Muscle of leg (tissue), 11 donors: ENCODE data around the gene MORN2. TPM values are rescaled to one million over a fixed set of nuclear protein-coding genes. Genes with fewer than 3 reads are reported as not detected.

ENCODE experiments used
- DNase-seq: peaks from one replicate; pipeline ENCODE4 v3.0.0; 2013
- H3K27ac ChIP-seq: one replicate; pipeline ENCODE4 v1.5.1; 2013; ENCODE audit warnings: mild to moderate bottlenecking, low read length, control low read depth
- H3K27me3 ChIP-seq: one replicate; pipeline ENCODE4 v1.6.1; 2013; ENCODE audit warnings: low read length; ENCODE audit not compliant: control insufficient read depth, insufficient read depth
- H3K36me3 ChIP-seq: one replicate; pipeline ENCODE4 v1.6.1; 2013; ENCODE audit warnings: low read length; ENCODE audit not compliant: control insufficient read depth, insufficient read depth
- H3K4me1 ChIP-seq: one replicate; pipeline ENCODE4 v1.6.1; 2013; ENCODE audit warnings: low read length; ENCODE audit not compliant: control insufficient read depth, insufficient read depth
- H3K4me3 ChIP-seq: one replicate; pipeline ENCODE4 v1.5.1; 2013; ENCODE audit warnings: low read length, control low read depth
- H3K9me3 ChIP-seq: replicated peaks from 2 replicates; pipeline ENCODE4 v1.6.1; 2013; ENCODE audit warnings: low read depth, low read length; ENCODE audit not compliant: control insufficient read depth
- WGBS: methylation state at CpG from one replicate; pipeline ENCODE4 v1.1.5; 2013; ENCODE audit warnings: missing lambda C conversion rate; ENCODE audit not compliant: insufficient coverage; 5-methylcytosine and 5-hydroxymethylcytosine counted together
- polyA plus RNA-seq, 8 donors: library from polyadenylated mRNA; unstranded; fragments of 120-200 nt; gene quantifications; one replicate each; pipeline versions ENCODE4 v1.2.1 to v1.2.3, GENCODE V29; 2013; ENCODE audit warnings: inconsistent platforms in 1 of 8, low replicate concordance in 1 of 8; ENCODE audit not compliant: insufficient read length in 8 of 8, insufficient read depth in 1 of 8
- total RNA-seq: library from RNA; stranded (reverse); fragments of 120-200 nt; gene quantifications from one replicate; pipeline ENCODE4 v1.2.4, GENCODE V29; 2013

The MORN2 gene
- total and polyA plus RNA-seq, 9 donors: 10.5 to 15.4 (median 13.6) TPM

- H3K36me3 ChIP-seq: peaks cover 28% of the 10 kb centered on the region
- WGBS: no CpG with 5 or more reads among the region's 3 CpGs
- H3K4me3 ChIP-seq: no peak overlapping the region
- no peaks in the 10 kb centered on the region for H3K4me1 ChIP-seq
- no peak for DNase-seq
- no peaks in the 10 kb centered on the region for H3K27me3 ChIP-seq
- H3K9me3 ChIP-seq: no peaks in the 10 kb centered on the region
- no peak overlapping the region for H3K27ac ChIP-seq
Observed at GRCh38 chr2:38850045-38850444, 25.7 kb upstream of the MORN2 start.

DNA sequence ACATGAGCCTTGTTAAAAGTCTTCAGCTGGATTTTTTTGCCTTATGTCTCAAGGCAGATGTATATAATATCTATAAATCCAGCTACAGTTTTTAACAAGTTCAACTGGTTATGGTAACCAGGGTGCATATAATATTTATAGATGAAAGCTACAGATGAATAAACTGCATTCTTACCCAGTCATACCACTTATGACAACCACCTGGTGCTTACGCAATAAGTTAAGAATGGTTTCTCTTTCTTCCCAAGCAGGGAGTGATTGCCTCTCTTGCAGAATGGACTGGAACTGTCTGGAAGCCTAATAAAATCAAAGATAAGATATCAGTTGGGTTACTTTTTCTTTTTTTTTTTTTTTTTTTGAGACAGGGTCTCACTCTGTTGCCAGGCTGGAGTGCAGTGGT lies 19.6 kb upstream of the MORN2 start:
- no peak overlapping the region for H3K27ac ChIP-seq
- H3K9me3 ChIP-seq: no peaks in the 10 kb centered on the region
- WGBS: no CpG with 5 or more reads among the region's 1 CpG
- DNase-seq: no peak
- H3K4me3 ChIP-seq: no peak overlapping the region
- no peaks in the 10 kb centered on the region for H3K27me3 ChIP-seq
- H3K4me1 ChIP-seq: no peaks in the 10 kb centered on the region
- peaks cover 49% of the 10 kb centered on the region for H3K36me3 ChIP-seq

DNA sequence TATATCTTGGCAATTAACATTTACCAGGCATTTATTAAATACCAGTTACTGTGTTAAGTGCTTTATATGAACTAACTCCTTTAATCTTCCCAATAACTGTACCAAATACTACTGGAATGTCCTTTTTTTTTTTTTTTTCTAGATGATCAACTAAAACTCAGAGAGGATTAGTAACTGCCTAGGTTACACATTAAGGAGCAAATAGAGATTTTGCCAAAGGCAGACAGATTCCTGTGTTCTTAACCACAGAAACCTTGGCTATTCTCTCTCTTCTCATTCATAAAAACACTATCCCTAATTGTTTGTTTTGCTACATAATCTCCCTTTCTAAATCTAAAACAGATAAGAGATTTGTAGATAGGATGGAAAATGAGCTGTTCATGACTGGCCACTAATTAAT lies 13.3 kb upstream of the MORN2 start:
- Histone ChIP-seq H3K36me3 (peaks cover 44% of the 10 kb centered on the region), H3K27me3 (no peaks in the 10 kb centered on the region)
- no peak for DNase-seq

GRCh38 chr2:38863061-38863695 lies 12.6 kb upstream of the MORN2 start:
- no peak overlapping the region for H3K4me3 ChIP-seq
- no peaks in the 10 kb centered on the region for H3K27me3 ChIP-seq
- no CpG with 5 or more reads among the region's 2 CpGs for WGBS
- no peak overlapping the region for H3K27ac ChIP-seq
- DNase-seq: no peak
- H3K36me3 ChIP-seq: peaks cover 42% of the 10 kb centered on the region
- no peaks in the 10 kb centered on the region for H3K4me1 ChIP-seq
- H3K9me3 ChIP-seq: no peaks in the 10 kb centered on the region

More for the DNA sequence above, 13.3 kb upstream of the MORN2 start:
- H3K9me3 ChIP-seq: no peaks in the 10 kb centered on the region
- no peak overlapping the region for H3K27ac ChIP-seq
- H3K4me1 ChIP-seq: no peaks in the 10 kb centered on the region
- no peak overlapping the region for H3K4me3 ChIP-seq

- no peak for DNase-seq
- H3K4me1 ChIP-seq: no peaks in the 10 kb centered on the region
- WGBS: 100% methylated on average over 1 of the region's 3 CpGs
- no peaks in the 10 kb centered on the region for H3K27me3 ChIP-seq
- peaks cover 13% of the 10 kb centered on the region for H3K9me3 ChIP-seq
- no peak overlapping the region for H3K27ac ChIP-seq
- H3K4me3 ChIP-seq: no peak overlapping the region
- peaks cover 16% of the 10 kb centered on the region for H3K36me3 ChIP-seq
Observed at GRCh38 chr2:38866773-38867443, 8.9 kb upstream of the MORN2 start.

GRCh38 chr2:38871432-38871831 lies 4.3 kb upstream of the MORN2 start:
- Histone ChIP-seq H3K27me3 (no peaks in the 10 kb centered on the region), H3K9me3 (peaks cover 15% of the 10 kb centered on the region), H3K4me1 (peaks cover 5% of the 10 kb centered on the region), H3K36me3 (peaks cover 6% of the 10 kb centered on the region), H3K27ac (no peak overlapping the region), H3K4me3 (no peak overlapping the region)
- no peak for DNase-seq
- WGBS: no CpG with 5 or more reads among the region's 3 CpGs

GRCh38 chr2:38873763-38874162 lies 2.0 kb upstream of the MORN2 start:
- 100% methylated on average over 1 of the region's 5 CpGs for WGBS
- Histone ChIP-seq H3K4me3 (no peak overlapping the region), H3K27ac (no peak overlapping the region), H3K27me3 (no peaks in the 10 kb centered on the region), H3K9me3 (peaks cover 15% of the 10 kb centered on the region), H3K36me3 (no peaks in the 10 kb centered on the region), H3K4me1 (peaks cover 10% of the 10 kb centered on the region)
- no peak for DNase-seq

GRCh38 chr2:38875227-38875575 lies 575 bp upstream of the MORN2 start:
- H3K36me3 ChIP-seq: no peaks in the 10 kb centered on the region
- H3K27ac ChIP-seq: peak overlapping the region; percentile 85
- DNase-seq: peak; percentile 40
- no peaks in the 10 kb centered on the region for H3K27me3 ChIP-seq
- H3K4me1 ChIP-seq: peaks cover 10% of the 10 kb centered on the region
- H3K4me3 ChIP-seq: peak overlapping the region; percentile 67
- peaks cover 8% of the 10 kb centered on the region for H3K9me3 ChIP-seq
- 0% methylated on average over 10 of the region's 10 CpGs for WGBS

DNA sequence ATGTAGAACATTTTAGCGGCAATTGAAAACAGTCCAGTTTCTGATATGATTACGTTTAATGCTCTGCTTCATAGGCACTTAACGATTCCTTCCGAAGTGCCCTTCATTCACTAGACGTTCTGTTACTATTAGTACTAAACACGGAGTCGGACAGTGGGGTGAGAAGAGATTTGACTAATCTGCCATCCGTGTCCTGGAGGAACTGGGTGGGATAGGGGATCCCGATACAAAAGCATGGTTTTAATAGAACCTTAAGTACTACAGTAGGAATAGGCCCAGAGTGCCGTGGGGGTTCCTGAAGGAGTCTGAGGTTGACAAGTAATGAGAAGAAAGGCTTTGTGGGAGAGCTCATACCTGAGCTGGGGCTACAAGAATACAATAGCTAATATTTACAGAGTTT lies 631 bp downstream of the MORN2 start:
- no peak overlapping the region for H3K27ac ChIP-seq

GRCh38 chr2:38886063-38886462 lies 10.3 kb downstream of the MORN2 start:
- peak; percentile 2 for DNase-seq

More for the DNA sequence above, 631 bp downstream of the MORN2 start:
- peak overlapping the region; percentile 67 for H3K4me3 ChIP-seq
- H3K27me3 ChIP-seq: no peaks in the 10 kb centered on the region
- 10% methylated on average over 2 of the region's 10 CpGs for WGBS
- H3K9me3 ChIP-seq: peaks cover 5% of the 10 kb centered on the region
- no peaks in the 10 kb centered on the region for H3K36me3 ChIP-seq
- no peak for DNase-seq
- H3K4me1 ChIP-seq: peaks cover 10% of the 10 kb centered on the region

More at GRCh38 chr2:38886063-38886462, 10.3 kb downstream of the MORN2 start:
- Histone ChIP-seq H3K27ac (no peak overlapping the region), H3K36me3 (no peaks in the 10 kb centered on the region), H3K4me1 (no peaks in the 10 kb centered on the region), H3K4me3 (no peak overlapping the region), H3K27me3 (no peaks in the 10 kb centered on the region), H3K9me3 (no peaks in the 10 kb centered on the region)
